Measurements from ENCODE around the gene GATM. TPM values are rescaled to one million over a fixed set of nuclear protein-coding genes. Genes with fewer than 3 reads are reported as not detected.

GATM gene
- total RNA-seq, 2 donors from 2014 or later, result 36.0 to 38.2 TPM

DNA sequence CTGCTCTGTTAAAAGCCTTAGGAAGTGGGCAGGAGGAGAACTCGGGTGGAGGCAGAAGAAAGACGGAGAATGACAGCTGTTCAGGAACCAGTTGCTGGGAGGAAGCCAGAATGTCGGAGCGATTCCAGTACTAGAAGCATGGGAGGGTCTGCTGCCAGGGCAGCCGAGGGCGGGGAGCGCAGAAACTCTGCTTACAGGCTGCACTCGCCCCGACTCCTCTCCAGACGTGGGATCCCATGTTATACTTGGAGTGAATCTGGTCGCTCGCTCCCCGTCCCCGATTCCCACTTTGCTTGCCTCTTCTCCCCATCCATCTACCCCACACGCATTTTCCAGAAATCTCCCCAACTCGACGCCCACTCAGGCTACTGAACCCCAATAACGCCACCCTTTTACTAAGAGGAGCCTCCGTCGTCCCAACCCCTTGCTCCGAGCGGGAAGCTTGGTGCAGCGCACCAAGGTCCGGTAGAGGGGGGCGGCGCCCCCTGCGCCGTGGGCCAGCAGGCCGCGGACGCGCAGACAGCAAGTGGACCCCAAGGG lies 665 bp downstream of the GATM start:
- TF ChIP-seq, protein P1, sequence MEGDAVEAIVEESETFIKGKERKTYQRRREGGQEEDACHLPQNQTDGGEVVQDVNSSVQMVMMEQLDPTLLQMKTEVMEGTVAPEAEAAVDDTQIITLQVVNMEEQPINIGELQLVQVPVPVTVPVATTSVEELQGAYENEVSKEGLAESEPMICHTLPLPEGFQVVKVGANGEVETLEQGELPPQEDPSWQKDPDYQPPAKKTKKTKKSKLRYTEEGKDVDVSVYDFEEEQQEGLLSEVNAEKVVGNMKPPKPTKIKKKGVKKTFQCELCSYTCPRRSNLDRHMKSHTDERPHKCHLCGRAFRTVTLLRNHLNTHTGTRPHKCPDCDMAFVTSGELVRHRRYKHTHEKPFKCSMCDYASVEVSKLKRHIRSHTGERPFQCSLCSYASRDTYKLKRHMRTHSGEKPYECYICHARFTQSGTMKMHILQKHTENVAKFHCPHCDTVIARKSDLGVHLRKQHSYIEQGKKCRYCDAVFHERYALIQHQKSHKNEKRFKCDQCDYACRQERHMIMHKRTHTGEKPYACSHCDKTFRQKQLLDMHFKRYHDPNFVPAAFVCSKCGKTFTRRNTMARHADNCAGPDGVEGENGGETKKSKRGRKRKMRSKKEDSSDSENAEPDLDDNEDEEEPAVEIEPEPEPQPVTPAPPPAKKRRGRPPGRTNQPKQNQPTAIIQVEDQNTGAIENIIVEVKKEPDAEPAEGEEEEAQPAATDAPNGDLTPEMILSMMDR (IDR thresholded peaks at IDR 0.05), result no peak
- no peaks in the 10 kb centered on the region for H3K27me3 ChIP-seq
- no peaks in the 10 kb centered on the region for H3K36me3 ChIP-seq
- DNase-seq (ENCODE audit: low spot score), result peak; percentile 63
- peak overlapping the region; percentile 53 to 55 for H3K4me3 ChIP-seq
- H3K4me1 ChIP-seq, result peaks cover 0 to 35% of the 10 kb centered on the region in 2 donors
- H3K27ac ChIP-seq, result peak overlapping the region; percentile 81 to 87
- H3K9me3 ChIP-seq, result no peaks in the 10 kb centered on the region

DNA sequence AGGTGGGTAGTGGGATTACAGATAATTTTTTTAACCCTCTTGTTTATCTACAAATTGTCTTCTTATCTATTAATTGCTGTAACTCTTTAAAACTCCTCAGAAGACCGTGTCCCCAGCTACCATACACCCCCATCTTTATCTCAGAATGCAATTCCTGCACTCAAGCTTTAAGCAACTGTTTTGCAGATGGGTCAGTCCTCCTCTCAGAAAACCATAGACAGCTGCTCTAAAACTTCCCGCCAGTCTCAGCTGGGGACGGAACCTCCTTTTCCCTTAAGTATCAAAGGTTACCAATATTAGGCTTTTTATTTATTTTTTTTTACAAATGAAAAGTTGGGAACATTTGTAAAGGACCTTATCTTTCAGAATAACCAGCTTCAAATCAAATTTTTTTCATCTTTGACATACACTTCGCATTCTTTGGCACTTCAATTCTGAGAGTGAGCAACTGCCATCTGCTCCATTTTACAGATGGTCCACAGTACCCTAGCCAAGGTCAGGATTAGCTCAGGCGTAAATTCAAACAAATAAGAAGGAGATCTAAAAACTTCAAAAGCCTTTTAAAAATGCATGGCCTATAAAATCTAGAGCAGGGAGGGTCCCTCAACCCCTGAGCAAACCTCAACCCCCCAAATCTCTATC lies 1.3 kb downstream of the GATM start:
- Histone ChIP-seq H3K9me3 (no peaks in the 10 kb centered on the region), H3K27me3 (no peaks in the 10 kb centered on the region), H3K36me3 (no peaks in the 10 kb centered on the region), H3K27ac (peak overlapping the region; percentile 81 to 87), H3K4me1 (peaks cover 0 to 35% of the 10 kb centered on the region in 2 donors), H3K4me3 (peak overlapping the region; percentile 53 to 55)
- TF ChIP-seq, protein P1 (IDR thresholded peaks at IDR 0.05), result no peak
- no peak for DNase-seq (ENCODE audit: low spot score)

DNA sequence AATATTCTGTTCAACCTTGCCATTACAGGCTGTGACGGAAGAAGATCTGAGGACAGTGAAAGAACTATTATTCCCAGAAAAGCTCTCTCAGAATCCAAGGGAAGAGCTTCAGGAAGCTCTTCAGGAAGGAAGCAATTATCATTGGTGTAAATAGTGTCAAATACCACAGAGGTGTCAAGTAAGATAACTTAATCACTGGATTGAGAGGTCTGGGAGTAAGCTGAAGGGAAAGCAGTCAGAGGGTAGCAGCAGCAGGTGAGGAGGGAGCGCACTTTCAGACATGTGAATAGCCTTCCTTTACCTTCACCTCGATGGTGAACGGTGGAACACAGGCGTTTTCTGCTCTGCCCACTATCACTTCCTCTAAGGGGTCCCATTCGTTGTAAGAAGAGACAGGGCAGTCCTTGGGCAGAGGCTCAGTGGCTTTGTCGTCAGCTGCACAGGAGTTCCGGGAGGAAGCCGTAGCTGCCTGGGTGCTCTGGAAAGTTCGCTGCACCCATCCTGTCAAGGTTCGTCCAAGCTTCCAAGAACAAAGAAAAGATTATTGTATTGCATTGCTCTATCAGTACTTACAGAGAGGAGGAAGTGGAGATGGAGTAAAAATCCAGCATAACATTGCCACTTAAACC lies 1.9 kb downstream of the GATM start:
- Histone ChIP-seq H3K9me3 (no peaks in the 10 kb centered on the region), H3K4me1 (peaks cover 0 to 35% of the 10 kb centered on the region in 2 donors), H3K36me3 (no peaks in the 10 kb centered on the region)

DNA sequence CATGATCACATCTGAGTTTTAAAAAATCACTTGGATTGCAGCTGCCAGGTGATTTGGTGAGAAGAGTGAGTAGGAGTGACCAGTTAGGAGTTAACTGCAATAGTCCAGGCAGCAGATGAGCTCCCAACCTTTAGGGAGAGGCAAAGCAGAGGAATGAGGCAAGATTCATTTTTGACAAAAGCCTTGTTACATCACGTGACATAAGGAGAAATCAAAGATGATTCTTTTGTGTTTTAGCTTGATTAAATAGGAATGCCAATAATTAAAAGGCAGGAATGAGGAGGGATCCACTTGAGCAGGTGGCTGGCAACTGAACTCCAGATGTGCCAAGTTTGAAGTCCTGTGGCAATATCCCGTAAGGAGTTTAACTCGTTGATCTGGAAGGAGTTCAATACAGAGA lies 2.5 kb downstream of the GATM start:
- Histone ChIP-seq H3K9me3 (no peaks in the 10 kb centered on the region), H3K4me1 (peaks cover 0 to 35% of the 10 kb centered on the region in 2 donors), H3K36me3 (no peaks in the 10 kb centered on the region), H3K27me3 (no peaks in the 10 kb centered on the region), H3K27ac (no peak overlapping the region), H3K4me3 (no peak overlapping the region)
- TF ChIP-seq, protein P1 (IDR thresholded peaks at IDR 0.05), result no peak
- DNase-seq (ENCODE audit: low spot score), result no peak

More for the DNA sequence above, 1.9 kb downstream of the GATM start:
- H3K27ac ChIP-seq, result no peak overlapping the region
- H3K27me3 ChIP-seq, result no peaks in the 10 kb centered on the region
- H3K4me3 ChIP-seq, result no peak overlapping the region
- DNase-seq (ENCODE audit: low spot score), result no peak
- TF ChIP-seq, protein P1 (IDR thresholded peaks at IDR 0.05), result no peak

DNA sequence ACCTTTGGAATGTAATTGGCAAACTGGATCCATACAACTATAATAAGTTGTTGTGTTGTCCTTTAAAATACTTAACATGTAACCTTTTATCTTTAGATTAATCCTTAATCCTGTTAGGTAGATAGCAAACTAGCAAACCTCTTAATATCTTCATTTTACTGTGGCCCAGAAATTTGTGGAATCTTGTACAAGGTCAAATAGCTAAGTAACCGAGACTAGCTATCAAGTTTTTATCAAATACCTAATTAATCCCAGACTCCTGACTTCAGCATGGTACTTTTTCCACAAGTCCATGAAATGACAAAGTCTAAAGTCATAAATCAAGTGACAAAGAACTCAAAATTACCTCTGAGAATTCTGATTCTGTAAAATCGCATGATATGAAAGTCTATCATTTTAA lies 4.4 kb downstream of the GATM start:
- no peak for DNase-seq (ENCODE audit: low spot score)
- TF ChIP-seq, protein P1 (IDR thresholded peaks at IDR 0.05), result no peak
- no peaks in the 10 kb centered on the region for H3K36me3 ChIP-seq
- H3K27me3 ChIP-seq, result no peaks in the 10 kb centered on the region
- H3K9me3 ChIP-seq, result no peaks in the 10 kb centered on the region
- no peak overlapping the region for H3K4me3 ChIP-seq
- H3K27ac ChIP-seq, result no peak overlapping the region
- H3K4me1 ChIP-seq, result peaks cover 0 to 30% of the 10 kb centered on the region in 2 donors
